OCI-LY3 (cell line): ENCODE measurements around the gene KICS2.

ENCODE experiments used
- H2AFZ ChIP-seq: fragments of 200-600, 300-600 bp; shearing (Covaris generic); 2 replicates; pipeline ENCODE4 v1.6.0; 2014; ENCODE audit warnings: antibody characterized with exemption, low read depth, low read length
- H3K27ac ChIP-seq: fragments of 200-600, 300-600 bp; sonication (generic); 2 replicates; pipeline ENCODE4 v1.5.1; 2014; ENCODE audit warnings: mild to moderate bottlenecking, low read length, moderate library complexity, mixed read lengths
- H3K27me3 ChIP-seq: fragments of 200-600, 300-600 bp; sonication (generic); 2 replicates; pipeline ENCODE4 v1.6.1; 2014; ENCODE audit warnings: low read depth, low read length, mixed read lengths
- H3K36me3 ChIP-seq: fragments of 200-600, 300-600 bp; sonication (generic); replicated peaks from 2 replicates; pipeline ENCODE3; 2014; ENCODE audit warnings: low read depth, low read length, mixed read lengths
- H3K4me1 ChIP-seq: fragments of 300-600, 200-600 bp; sonication (generic); 2 replicates; pipeline ENCODE4 v1.6.1; 2014; ENCODE audit warnings: low read length, mixed read lengths
- H3K4me2 ChIP-seq: fragments of 200-600, 300-600 bp; sonication (generic); 2 replicates; pipeline ENCODE4 v1.6.1; 2014; ENCODE audit warnings: low read length, mixed read lengths
- H3K4me3 ChIP-seq: fragments of 300-600, 200-600 bp; sonication (generic); 2 replicates; pipeline ENCODE4 v1.5.1; 2014; ENCODE audit warnings: antibody characterized with exemption, mild to moderate bottlenecking, low read length, moderate library complexity
- H3K79me2 ChIP-seq: fragments of 300-600, 200-600 bp; shearing (Covaris generic); 2 replicates; pipeline ENCODE4 v1.6.1; 2014; ENCODE audit warnings: mild to moderate bottlenecking, low read length, mixed read lengths
- H3K9ac ChIP-seq: fragments of 300-600, 200-600 bp; shearing (Covaris generic); 2 replicates; pipeline ENCODE4 v1.6.0; 2014; ENCODE audit warnings: mild to moderate bottlenecking, low read length, moderate library complexity
- H3K9me3 ChIP-seq: fragments of 200-600, 300-600 bp; shearing (Covaris generic); 2 replicates; pipeline ENCODE4 v1.6.1; 2014; ENCODE audit warnings: low read length, mixed read lengths; ENCODE audit not compliant: insufficient read depth
- H4K20me1 ChIP-seq: fragments of 200-600, 300-600 bp; sonication (generic); 2 replicates; pipeline ENCODE4 v1.6.1; 2016; ENCODE audit warnings: low read length, mixed read lengths; ENCODE audit not compliant: insufficient read depth
- CTCF ChIP-seq: fragments of 200-600, 300-600 bp; sonication (generic); IDR thresholded peaks from 2 replicates; pipeline ENCODE4 v1.5.1; 2014; ENCODE audit warnings: antibody characterized with exemption, low read length, low read depth
- EZH2phosphoT487 ChIP-seq: fragments of 200-600 bp; shearing (Covaris generic); IDR thresholded peaks from 2 replicates; pipeline ENCODE4 v1.6.1; 2018; ENCODE audit warnings: antibody characterized with exemption, mixed run types, low read depth

The KICS2 gene

GRCh38 chr12:64180951-64181350, 41.1 kb downstream of the KICS2 start:
- Histone ChIP-seq H3K36me3 (no peaks in the 10 kb centered on the region), H3K9ac (no peak overlapping the region), H3K9me3 (no peaks in the 10 kb centered on the region), H3K27ac (no peak overlapping the region), H3K4me2 (no peak overlapping the region), H3K4me3 (no peak overlapping the region), H2AFZ (no peak overlapping the region), H3K79me2 (no peaks in the 10 kb centered on the region), H3K27me3 (no peaks in the 10 kb centered on the region), H4K20me1 (no peaks in the 10 kb centered on the region), H3K4me1 (no peaks in the 10 kb centered on the region)
- TF ChIP-seq EZH2phosphoT487 (no peak), CTCF (no peak)

GRCh38 chr12:64178122-64178521, 44.0 kb downstream of the KICS2 start:
- H3K27ac ChIP-seq: no peak overlapping the region
- H3K4me1 ChIP-seq: no peaks in the 10 kb centered on the region

GRCh38 chr12:64177001-64177400, 45.1 kb downstream of the KICS2 start:
- no peak overlapping the region for H2AFZ ChIP-seq
- no peaks in the 10 kb centered on the region for H4K20me1 ChIP-seq
- no peak overlapping the region for H3K27ac ChIP-seq
- TF ChIP-seq EZH2phosphoT487: no peak
- no peak for TF ChIP-seq CTCF
- H3K4me1 ChIP-seq: no peaks in the 10 kb centered on the region
- H3K9me3 ChIP-seq: no peaks in the 10 kb centered on the region
- H3K4me3 ChIP-seq: no peak overlapping the region
- no peaks in the 10 kb centered on the region for H3K36me3 ChIP-seq
- H3K27me3 ChIP-seq: no peaks in the 10 kb centered on the region
- H3K9ac ChIP-seq: no peak overlapping the region
- no peak overlapping the region for H3K4me2 ChIP-seq
- H3K79me2 ChIP-seq: no peaks in the 10 kb centered on the region

More at GRCh38 chr12:64178122-64178521, 44.0 kb downstream of the KICS2 start:
- Histone ChIP-seq H2AFZ (no peak overlapping the region), H3K79me2 (no peaks in the 10 kb centered on the region), H3K4me3 (no peak overlapping the region), H3K27me3 (no peaks in the 10 kb centered on the region), H3K36me3 (no peaks in the 10 kb centered on the region), H3K9me3 (no peaks in the 10 kb centered on the region), H3K4me2 (no peak overlapping the region), H3K9ac (no peak overlapping the region), H4K20me1 (no peaks in the 10 kb centered on the region)
- TF ChIP-seq CTCF (no peak), EZH2phosphoT487 (no peak)

GRCh38 chr12:64175254-64175945, 46.7 kb downstream of the KICS2 start:
- Histone ChIP-seq H4K20me1 (no peaks in the 10 kb centered on the region), H3K4me3 (no peak overlapping the region), H3K4me2 (no peak overlapping the region), H3K9me3 (no peaks in the 10 kb centered on the region), H3K9ac (no peak overlapping the region), H3K27ac (no peak overlapping the region), H3K36me3 (no peaks in the 10 kb centered on the region), H3K4me1 (no peaks in the 10 kb centered on the region), H2AFZ (no peak overlapping the region), H3K79me2 (no peaks in the 10 kb centered on the region), H3K27me3 (no peaks in the 10 kb centered on the region)
- TF ChIP-seq CTCF: no peak
- no peak for TF ChIP-seq EZH2phosphoT487
